HG02973 (cell line): ENCODE data around the gene L3MBTL4.
A peak's percentile ranks its signal among the peaks of the same experiment; 100 is the strongest.

Experiments
- ATAC-seq: cut with Tn5 transposase; IDR thresholded peaks from one replicate; pipeline ENCODE4 v1.9.1; 2021; ENCODE audit warnings: moderate library complexity; ENCODE audit not compliant: unreplicated experiment

The L3MBTL4 gene

GRCh38 chr18:6004119-6004518 is 410.6 kb downstream of the L3MBTL4 start:
- ATAC-seq, result peak; percentile 77

DNA sequence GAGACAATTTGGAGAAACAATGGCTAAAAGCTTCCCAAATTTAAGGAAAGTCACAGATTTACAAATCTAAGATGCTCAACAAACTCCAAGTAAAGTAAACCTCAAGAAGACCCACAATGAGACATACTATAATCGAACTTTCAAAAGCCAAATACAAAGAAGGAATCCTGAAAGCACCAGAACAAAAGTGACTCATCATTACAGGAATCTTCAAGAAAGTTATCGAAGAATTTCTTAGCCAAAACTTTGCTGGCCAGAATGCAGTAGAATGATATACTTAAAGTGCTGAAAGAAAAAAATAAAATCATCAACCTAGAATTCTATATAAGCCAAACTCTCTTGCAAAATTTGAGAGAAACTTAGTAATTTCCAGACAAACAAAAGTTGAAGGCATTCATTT is 412.8 kb downstream of the L3MBTL4 start:
- no peak for ATAC-seq

GRCh38 chr18:5998907-5999306 is 415.8 kb downstream of the L3MBTL4 start:
- peak; percentile 99 for ATAC-seq

- ATAC-seq, result peak; percentile 21
These were observed 416.4 kb downstream of the L3MBTL4 start for GRCh38 chr18:5998166-5998881.

DNA sequence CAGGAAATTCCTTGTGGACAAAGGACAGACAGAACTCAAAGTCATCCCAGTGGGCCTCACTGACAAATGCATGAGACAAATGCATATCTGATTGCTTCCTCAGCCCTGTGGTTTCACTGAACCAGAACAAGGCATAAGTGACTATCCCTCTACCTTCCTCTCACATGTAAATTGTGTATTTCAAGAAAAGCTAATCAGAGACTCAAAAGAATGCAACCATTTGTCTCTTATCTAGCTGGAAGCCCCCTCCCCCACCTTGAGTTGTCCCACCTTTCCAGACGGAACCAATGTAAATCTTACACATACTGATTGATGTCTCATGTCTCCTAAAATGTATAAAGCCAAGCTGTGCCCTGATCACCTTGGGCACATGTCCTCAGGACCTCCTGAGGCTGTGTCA is 417.4 kb downstream of the L3MBTL4 start:
- no peak for ATAC-seq

- ATAC-seq, result no peak
These were observed 419.1 kb downstream of the L3MBTL4 start for GRCh38 chr18:5995626-5996025.

DNA sequence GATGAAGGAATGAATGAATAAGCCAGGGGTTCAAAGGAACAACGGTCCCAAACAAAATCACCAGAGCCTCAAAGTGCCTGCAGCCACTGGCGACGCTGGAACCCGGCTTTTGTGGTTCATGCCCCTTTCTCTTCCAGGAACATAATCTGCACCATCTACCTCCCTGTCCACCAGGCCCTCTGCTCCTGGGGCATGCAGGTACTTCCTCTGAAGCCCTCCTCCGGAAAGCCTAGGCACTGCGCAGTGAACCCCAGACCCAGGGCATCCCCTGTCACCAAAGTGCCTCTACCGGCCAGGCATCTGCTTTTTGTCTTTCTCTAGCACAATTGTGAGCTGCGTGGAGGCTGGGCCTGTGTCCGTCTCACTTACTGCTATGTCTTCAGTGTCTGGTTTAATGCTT is 420.8 kb downstream of the L3MBTL4 start:
- ATAC-seq, result no peak

DNA sequence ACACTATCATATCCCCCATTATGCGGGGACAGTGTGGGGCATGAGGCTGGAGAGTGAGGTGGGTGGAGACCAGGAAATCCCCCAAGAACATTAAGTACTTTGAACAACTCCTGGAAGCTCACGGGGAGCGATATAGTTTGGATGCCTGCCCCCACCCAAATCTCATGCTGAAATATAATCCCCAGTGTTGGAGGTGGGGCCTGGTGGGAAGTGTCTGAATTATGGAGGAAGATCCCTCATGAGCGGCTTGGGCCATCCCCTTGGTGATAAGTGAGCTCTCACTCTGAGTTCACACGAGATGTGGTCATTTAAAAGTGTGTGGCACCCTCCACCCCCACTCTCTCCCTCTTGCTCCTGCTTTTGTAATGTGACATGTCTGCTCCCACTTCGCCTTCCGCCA is 422.3 kb downstream of the L3MBTL4 start:
- no peak for ATAC-seq

GRCh38 chr18:5987249-5987648 is 427.5 kb downstream of the L3MBTL4 start:
- ATAC-seq, result no peak

DNA sequence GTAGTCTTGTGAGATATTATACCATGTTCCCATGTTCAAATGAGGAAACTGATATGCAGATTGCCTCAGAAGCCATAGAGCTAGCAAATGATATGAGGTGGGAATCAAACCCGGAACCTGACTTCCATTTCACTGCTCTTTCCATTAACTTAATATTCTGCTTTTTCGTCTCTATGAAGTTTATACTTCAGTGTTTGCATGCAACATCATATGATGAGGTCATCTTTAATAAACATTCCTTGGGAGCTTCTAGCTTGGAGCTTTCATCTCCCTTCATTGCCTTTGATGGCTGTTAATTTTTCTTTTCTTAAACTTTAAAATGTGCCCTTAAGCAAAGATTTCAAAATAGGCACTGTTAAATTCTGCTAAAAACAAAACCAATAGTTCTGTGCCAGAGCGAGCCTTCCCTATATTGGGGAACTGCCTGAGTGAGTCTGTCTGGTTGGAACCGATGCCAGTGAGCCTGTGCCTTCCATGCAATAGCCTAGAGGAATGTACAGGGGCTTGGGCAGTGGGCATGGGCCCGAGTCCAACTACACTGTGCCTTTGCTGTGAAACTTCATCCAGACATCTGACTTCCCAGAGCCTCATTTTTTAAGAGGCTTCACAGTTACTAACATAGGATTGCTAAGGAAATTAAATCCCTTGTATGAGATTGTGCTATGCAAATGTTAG is 428.3 kb downstream of the L3MBTL4 start:
- ATAC-seq, result no peak

- ATAC-seq, result no peak
These were observed 430.5 kb downstream of the L3MBTL4 start for GRCh38 chr18:5984245-5984644.

GRCh38 chr18:5983488-5983887 is 431.2 kb downstream of the L3MBTL4 start:
- ATAC-seq, result no peak

DNA sequence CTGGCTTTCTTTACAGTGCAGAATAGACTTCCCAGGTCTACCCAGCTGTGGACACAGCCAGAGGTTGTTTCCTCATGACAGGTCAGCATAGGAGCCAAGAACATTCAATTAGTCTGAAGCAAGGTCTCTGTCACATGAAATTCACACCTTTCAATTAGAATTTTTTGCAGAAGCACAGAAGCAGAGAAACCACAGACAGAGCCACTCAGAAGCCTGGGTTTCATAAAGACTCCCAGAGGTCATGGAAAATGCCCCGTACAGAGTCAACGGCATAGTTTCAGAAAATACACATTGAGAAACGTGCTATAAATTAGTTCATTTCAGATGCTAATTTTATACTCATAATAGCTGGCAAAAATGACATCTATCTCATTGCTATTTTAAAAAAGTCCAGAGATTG is 432.4 kb downstream of the L3MBTL4 start:
- peak; percentile 48 for ATAC-seq

DNA sequence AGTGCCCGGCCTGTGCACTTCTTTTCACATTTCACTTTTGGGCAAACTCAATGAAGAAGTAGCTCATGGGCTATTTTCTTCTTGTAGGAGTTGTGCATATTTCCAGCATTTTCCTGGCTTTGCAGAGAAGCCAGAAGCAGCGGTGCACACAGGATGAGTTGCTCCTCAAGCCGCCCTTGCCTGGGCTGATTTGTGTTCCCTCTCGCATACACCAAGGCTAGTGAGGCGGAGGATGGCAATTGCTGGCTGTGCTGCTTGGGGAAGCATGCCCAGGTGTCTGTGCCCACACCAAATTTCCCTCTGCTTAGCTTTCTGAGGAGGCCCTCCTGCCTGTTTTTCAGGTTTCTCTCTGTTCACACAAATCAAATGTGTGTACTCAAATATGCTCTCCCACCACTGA is 434.0 kb downstream of the L3MBTL4 start:
- no peak for ATAC-seq

DNA sequence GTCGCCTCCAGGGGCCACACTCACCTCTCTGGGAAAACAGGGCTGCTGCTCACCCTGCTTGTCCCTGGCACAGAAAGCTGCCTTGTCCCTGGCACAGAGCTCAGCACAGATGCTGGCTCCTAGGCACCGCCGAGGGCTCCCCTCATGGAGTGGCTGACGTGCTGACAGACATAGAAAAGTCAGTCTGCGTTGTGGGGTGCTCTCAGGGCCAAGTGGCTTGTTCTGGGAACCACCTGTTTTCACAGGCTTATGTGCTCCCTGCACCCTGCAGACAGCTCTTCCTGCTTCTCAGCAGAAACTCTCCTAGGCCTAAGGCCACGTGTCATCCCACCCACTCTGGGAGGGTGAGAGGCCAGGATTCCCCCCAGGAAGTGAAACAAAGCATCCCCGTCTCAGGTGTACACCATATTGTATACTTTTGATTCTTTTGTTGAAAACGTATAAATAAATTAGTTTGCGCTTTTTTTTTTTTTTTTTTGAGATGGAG is 434.7 kb downstream of the L3MBTL4 start:
- peak; percentile 45 for ATAC-seq

GRCh38 chr18:5979176-5979888 is 435.4 kb downstream of the L3MBTL4 start:
- no peak for ATAC-seq

- no peak for ATAC-seq
These were observed 437.7 kb downstream of the L3MBTL4 start for GRCh38 chr18:5977022-5977421.

GRCh38 chr18:5975111-5976002 is 439.4 kb downstream of the L3MBTL4 start:
- peak; percentile 70 for ATAC-seq

GRCh38 chr18:5974696-5975095 is 440.0 kb downstream of the L3MBTL4 start:
- ATAC-seq, result peak; percentile 2

DNA sequence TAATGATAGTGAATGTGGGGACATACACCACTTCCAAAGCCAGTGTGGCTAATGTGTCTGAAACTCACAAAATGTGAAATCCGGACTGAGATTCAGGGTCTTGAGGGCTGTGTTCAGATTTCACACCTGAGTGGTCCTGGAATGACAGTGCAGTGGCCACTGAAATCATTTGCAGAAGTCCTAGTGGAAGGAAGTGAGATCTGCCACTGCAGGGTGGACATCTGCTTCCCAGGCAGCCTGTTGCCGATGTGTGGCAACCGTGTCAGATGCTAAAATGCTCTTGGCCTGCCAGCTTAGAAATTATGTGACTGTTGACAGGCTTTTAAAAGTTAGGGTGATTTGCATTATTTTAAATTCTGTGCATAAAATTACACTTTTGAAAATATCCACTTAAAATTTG is 441.6 kb downstream of the L3MBTL4 start:
- ATAC-seq, result no peak

DNA sequence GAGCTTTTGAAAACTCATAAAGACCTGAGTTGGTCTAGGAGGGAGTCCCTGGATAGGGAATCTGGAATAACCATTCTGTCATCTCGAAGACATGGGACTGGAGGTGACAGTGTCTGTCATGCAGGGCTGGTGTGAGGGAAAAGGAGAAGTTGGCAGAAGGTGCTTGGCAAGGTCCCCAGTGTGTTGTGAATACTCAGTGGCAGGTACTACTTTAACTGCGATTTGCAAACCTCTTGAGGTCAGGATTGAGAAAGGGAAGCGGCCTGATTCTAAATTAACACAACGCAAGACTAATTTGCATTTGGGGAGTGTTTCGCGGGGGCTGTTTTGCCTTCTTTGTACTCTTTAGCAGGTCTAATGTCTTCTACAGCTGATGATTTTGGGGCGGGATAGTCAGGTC is 442.4 kb downstream of the L3MBTL4 start:
- ATAC-seq, result peak; percentile 41
